NCI-H146 treated with DMSO at 0.1 percent for 48 hours (cell line): ENCODE measurements around the gene PPARGC1A.

Experiments
- DNase-seq: peaks from one replicate; lab custom pipeline; 2025; ENCODE audit not compliant: unreplicated experiment; lab: John Stamatoyannopoulos, UW

The PPARGC1A gene

DNA sequence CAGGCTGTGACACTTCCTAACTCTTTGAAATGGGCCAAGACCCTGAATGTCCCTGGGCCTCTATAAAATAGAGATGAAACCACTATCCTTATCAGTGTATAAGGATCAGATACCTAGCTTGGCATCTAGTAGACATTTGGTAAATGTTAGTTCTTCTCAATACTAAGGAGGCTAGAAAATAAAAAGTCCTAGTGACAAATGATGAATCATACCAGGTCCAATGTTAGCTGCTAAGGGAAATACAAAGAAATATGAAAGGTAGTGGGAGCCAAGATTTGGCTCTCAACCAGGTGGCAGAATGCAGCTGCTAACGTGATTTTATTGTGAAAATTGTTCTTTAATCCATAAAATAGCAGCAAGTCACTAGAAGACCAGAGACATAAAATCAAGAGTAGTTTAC lies 19.8 kb upstream of the PPARGC1A start:
- DNase-seq: no peak

DNA sequence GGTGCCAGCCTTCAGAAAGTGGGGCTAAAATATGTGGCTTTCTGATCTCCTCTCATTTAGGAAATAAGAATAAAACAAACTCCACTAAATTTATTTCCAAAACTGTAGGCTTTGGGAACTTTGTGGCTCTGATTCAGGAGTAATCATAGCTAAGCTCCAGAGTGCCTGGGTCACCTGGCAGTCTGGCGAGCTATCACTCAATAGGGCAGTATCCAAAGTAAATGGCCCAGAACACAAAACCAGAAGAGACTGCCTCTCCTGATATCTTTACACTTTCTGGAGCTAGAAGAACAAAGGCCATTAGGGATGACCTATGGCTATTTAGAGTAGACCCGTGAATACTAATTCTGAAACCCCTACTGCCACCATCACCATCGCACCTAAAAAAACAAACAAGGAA lies 17.0 kb upstream of the PPARGC1A start:
- DNase-seq: no peak

DNA sequence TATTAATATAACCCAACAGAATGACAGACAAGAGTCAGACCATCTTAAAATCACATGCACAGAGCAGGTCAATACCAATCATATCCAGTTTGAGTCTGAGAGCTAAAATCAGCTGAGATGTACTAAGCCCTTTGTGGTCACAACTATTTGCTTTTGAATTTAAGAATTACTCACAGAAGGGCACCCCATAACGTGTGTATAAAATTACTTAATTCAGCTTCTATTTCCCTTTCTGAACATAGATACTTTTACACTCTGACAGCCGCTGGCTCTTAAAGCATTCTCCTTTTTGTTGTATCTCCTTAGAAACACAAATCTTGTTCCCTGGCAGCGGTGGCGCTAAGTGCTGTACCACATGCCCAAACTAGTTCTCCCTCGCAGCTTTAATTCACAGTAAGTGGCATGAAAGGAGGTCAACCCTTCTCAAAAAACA lies 14.8 kb upstream of the PPARGC1A start:
- no peak for DNase-seq

DNA sequence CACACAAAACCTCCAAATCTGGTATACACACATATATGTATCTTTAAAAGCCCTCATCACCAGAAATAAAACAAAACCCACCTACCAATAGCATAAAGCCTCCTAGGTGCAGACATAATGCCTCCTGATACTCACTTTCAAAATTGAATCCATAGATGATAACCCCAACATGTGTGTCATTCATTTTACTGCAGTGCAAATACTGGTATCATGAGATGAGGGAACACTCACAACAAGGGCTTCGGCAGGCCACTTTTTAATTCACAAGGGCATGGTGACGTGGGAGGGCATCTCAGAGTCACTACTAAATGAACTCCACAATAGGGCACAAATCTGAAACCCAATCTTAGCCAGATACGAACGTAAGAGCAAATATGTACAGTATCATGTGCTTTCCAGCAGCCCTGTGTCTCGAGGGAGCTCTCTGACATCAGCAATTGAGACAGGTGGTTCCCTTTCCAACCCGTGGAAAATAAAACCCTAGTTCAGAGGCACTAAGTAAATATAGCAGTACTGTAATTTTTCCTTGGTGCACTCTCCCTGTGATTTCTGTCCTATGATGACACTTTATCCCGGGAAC lies 14.1 kb upstream of the PPARGC1A start:
- no peak for DNase-seq

DNA sequence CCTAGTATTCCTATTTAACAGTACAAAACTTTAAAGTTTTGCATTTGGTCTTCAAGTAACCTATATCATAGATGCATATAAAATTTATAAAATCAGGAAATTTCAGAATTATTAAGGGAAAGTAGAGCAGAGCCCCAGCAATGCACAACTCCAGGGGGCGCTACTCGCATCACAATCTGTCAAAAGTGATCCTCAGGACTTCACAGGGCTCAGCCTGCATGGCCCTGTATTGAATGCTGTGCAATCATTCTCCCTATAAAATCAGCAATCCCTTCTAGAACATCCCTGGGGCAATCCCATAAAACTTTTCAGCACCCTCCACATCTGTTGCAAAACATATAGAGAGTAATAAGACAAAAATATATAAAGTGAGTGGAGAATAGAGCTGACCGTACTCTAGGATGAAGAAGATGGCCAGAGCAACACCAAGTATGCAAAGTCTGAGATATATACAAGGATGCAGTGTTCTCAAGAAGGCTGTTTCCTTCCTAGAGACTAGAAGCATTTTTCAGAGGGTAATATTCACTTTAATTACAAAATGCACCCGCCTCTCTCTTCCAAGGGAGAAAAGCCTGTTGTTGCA lies 12.5 kb upstream of the PPARGC1A start:
- DNase-seq: no peak

DNA sequence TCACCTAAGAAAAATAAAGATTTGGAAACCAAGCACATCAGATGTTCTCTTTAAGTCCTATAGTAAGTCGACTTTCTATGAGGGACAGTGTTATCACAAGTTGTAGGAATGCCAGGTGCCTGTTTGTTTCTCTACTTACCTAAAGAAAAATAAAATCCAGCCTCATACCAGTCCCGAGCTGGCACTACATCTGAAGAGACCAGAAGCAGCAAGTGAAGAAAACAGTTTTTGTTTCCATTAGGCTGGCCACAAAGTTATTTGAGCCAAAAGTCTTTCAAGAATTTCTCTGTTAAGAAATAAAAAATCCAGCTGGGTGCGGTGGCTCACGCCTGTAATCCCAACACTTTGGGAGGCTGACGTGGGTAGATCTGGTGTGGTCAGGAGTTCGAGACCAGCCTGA lies 10.8 kb upstream of the PPARGC1A start:
- DNase-seq: no peak

DNA sequence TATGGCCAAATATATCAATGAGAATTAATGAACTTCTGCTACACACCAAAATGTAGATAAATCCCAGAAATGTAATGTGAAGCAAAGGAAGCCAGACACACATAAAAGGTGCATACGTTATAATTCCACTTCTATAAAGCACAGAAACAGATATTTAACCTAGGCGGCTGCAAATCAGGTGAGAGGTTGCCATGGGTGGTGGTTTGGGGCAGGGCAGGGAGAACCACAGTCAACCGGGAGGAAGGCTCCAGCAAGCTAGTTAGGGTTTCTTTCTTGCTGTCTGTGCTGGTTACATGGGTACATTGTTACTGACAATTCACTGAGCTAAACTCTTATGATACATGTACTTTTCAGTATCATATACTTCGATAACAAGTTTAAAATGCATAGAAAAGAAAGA lies 9.7 kb upstream of the PPARGC1A start:
- DNase-seq: no peak

DNA sequence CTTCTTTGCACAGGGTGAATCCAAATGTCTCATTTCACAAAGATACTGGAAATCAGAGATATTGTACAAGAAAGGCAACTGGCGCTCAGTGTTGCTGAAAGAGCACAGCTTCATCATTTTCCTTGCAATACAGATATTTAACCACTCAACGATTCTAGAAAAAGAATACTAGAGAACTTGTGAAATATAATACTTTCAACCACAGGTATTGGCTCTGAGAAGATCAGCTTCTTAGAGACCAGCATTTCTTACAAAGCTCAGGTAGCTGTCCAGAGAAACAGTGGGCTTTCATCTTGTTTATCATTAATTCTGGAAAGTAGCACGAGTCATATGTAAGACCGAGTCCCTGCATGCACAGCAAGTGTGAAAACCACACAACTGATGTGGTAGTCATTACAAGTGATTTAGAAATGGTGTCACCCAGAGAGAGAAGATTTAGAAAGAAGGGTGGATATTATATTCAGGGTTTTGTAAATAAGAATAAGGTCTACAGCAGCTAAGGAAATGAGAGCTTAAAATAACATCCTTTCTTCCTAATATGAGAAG lies 7.8 kb upstream of the PPARGC1A start:
- no peak for DNase-seq

DNA sequence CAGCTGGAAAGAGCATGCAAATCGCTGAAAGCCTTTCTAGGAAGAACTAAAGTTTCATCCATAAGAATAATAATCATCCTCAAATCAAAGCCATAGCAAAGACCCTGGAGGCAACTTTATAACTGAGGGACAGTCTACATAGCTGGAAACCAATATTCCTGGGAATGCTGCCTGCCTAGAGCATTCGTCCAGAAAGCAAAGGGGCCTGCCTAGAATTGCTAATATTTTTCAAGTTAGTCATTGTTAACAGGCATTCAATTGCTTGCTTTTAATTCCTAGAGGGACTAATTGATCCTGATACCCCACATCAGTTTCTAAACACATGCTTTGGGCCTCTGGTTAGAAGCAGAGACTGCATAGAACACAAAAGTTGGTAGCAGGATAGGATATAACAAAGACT lies 4.2 kb upstream of the PPARGC1A start:
- DNase-seq: no peak

DNA sequence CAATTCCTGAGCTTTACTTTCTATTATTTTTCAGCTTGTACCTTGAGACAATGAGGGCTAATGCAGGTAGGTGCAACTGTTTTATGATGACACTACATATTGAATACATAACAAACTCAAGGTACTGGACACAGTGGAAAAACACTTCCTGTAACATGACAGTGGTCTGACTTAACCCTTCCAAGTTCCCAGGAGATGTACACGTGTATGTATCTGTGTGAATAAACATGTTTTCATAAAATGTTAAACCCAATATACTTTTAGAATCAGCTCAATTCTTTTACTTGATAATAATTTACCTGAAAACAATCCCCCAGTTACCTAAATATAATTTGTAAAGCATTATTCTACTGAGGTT lies 1.2 kb upstream of the PPARGC1A start:
- DNase-seq: no peak

DNA sequence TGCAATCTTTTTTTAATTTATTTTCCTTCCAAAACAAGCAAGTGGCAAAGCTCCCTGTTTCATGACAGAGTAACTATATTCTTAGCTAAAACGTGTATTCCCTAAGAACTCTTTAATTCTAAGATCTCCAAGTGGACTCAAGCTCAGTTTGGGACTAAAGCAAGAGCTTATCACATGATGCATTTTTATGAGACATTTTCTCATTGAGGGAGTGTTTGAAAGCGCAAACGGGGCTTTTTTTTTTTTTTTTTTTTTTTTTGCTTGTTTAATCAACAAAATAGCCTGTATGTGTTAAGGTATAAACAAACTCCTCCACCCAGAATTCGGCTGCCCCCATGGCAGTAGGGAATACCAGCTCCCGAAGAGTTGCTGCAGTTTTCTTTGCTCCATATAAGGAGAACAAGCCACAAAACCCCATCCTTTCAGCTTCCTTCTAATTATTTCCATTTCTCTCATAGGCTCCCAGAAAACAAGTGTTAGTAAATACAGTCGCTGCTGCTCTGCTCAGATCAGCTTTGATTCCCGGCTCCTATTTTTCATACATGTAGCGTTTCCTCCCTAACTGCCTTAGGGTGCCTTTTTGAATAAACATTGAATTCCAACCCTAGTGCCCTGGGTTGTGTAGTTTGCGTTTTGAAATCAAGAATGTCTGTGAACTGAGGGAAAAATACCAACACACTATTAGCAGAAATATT lies 669 bp upstream of the PPARGC1A start:
- no peak for DNase-seq

DNA sequence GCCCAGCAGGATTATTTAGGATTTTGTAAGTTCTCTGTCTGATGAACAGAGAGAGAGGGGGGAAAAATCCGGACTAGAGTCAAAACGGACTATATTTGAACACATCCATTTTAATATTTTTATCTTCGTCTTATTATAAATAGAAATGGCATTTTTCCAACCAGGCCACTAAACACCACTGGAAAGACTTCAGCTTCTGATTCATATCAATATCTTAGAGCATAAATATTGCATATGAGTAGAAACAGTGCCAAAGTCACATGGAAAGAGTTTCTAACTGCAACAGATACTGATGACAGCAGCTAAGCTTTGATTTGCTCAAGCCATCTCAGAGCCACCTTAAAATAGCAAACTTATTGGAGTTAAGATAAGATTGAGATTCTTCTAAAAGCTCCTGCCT lies 456 bp downstream of the PPARGC1A start:
- no peak for DNase-seq

DNA sequence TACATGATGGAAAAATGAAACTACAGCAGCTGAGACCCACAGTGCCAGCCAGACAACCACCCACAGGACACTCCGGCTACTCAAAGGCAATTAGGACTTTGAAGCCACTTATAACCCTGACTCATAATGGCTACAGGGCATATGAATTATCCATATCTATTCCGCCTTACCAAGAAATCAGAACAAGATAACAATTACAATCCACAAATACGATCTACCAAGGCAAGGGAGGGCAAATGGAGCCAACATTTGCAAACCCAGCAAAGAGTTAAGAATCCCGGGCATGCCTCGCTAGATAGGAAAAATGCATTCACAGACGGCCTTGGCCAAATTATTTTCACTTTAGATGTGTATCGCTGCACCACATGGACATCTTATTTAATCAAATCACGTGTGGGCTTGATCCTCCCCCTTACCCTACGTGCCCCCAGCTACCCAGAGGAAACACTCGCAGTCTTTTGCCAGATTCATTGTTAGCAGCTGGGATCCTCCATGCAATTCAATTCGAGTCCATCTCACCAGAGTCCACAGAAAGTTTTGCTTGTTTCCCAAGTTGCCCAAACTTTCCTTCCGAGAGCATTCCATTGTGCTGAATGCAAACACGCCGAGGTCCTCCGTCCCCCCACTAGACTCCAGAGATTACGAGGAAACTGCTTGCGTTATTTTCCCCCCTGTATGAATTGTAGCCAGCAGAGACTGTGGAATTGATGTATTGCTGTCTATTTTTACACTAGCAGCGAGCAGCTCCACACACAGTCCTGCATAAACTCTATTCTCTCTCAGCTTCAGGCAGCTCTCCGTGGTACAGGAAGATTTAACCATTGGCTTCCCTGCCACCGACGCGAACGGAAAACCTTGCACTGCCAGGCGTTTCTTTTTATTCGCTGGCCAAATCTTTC lies 1.2 kb downstream of the PPARGC1A start:
- DNase-seq: no peak

DNA sequence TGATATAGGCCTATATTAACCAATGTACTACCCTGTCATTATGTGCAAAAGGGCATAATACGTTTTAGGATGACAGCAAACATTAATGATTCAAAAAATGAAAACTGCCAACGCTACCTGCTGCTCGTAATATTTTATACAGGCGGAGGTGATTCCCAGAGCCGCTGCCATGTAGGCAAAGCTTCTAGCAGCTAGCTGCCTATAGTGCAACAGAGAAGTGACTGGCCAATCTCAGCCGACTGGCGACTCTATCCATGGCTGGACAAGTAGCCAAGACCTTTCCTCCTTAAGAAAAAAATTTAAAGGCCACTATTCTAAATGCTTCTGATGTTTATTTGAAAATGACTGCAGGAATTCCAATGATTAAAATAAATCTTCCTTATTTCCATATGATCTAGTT lies 1.9 kb downstream of the PPARGC1A start:
- no peak for DNase-seq

DNA sequence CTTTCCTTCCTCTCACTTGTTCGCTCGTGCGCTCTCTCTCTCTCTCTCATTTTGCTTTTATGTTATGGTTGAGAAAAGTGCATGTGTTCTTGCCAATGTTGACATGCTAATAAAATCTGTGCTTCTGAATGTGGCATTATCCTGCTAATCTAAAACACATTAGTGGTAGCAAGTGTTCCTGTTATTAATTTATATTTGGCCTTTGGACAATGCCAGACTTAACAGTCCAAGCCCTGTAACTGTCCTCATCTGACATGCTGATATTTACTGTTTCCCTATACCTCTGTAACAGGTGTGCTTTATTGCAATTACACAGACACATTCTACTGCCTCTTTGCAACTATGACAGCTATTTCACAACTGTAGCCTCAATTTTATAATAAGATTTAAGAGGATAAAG lies 2.7 kb downstream of the PPARGC1A start:
- no peak for DNase-seq

DNA sequence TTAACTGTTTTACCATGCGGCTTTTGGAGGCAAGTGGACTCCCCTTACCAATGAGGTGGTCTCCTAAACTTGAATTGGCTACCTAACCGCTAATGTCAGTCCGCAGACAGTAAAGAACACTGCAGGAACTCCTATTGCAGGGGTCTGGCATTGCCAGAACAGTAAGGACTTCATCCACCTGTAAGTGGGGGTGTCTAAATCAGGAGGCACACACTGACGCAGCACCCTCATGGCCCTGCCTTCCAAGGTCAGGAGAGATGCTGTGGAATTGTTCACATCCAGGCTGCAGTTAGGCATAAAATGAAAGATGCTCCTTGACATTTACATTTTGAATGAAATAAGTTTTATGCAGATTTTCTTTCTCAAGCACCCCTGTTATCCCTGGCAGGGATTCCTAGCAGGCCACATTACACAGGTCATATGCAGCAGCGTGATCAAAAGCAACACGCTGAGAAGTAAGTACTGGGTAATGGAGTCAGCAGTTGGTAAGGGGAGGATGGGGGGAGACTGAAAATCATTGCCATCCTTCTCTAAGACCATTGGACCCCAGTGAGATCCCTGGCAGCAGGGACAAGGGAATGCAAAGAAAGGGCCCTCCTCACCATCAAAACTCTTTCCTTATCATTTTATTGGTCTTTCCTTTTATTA lies 3.8 kb downstream of the PPARGC1A start:
- no peak for DNase-seq

DNA sequence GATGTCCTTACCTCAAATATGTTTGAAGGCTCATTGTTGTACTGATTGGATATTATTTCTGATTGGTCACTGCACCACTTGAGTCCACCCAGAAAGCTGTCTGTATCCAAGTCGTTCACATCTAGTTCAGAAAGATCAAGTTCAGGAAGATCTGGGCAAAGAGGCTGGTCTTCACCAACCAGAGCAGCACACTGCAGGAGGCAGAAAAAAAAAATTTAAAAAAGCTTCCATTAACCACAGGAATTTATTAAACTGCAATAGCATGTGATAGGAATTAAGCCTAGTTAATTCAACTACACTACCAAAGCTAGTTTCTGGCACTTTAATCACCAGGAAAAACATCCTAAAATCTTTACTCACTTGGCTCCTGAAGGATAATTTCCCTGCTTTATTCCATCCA lies 5.1 kb downstream of the PPARGC1A start:
- no peak for DNase-seq

DNA sequence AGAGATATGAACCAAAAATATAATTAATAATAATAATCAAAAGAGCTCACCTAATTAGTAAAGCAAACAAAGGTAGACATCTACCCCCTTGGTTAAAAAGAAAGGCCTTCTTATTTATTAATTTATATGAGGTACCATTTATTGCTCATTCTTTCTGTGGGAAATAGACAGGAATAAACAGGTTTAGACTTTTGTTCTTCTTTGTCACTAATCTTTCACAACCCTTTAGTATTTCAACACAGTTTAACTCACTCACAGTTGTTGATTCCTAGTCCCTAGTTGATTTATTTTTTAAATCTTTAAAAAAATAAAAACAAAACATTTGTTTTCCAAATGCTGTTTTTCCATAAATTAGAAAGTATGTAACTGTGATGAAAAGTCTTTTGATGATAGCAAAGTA lies 5.6 kb downstream of the PPARGC1A start:
- DNase-seq: no peak

DNA sequence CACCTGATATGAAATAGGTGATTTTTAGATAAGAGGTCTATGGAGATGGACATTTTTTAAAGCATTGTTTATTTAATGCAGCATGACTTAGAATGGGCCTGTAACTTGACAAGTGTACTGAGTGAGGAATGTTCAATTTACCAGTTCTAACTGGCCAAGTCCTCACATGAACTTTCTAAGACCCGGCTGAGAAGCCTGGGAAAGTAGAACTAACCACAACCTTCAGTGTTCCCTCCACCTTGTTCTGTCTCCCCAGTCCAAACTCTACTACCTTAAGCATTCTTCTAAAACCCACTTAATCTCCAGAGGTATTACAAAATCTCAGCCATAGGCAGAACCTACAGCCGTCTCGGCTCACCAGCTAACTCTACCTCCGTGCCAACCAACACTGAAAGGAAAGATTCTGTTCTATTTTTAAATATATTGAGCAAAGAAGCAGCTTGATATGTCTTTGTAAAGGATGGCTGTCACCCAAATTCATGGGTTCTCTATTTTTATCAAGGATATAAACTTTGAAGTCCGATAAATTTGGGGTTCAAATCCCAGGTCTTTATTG lies 6.8 kb downstream of the PPARGC1A start:
- no peak for DNase-seq

DNA sequence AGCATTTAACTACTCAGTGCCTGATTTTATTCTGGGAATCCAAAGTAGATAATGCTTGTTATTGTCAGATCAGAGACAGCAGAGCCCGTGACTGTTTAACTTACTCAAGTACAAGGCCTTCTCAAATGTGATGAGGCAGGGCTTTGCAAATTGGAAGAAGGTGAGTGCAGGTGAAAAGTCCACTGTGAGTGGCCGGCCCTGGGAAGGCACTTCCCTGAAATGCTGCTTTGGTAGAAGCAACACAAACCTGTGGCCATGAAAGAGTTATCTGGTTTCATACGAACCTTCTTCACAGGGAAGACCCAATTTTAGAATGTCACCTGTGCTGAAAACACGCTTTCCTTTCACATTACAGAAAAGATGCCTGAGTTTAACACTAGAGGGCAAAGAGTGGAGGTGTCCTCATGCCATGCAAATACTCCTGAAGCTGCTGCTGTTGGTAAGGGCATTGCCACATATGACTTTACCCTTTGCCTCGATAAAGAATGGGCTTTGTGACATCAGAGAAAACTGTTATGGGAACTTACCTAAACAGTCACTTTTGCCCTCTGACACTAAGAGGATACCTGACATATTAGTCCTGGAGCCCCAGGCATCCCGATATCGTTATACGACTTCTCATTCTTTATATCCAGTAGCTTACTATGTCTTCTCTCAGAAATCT lies 8.0 kb downstream of the PPARGC1A start:
- DNase-seq: no peak
